Activated CD8-positive, alpha-beta memory T cell treated with anti-CD3 and anti-CD28 coated beads for 36 hours (primary cell): ENCODE measurements around the gene CDH6. TPM values are rescaled to one million over a fixed set of nuclear protein-coding genes. Genes with fewer than 3 reads are reported as not detected.

Experiments
- CTCF ChIA-PET: fragments of 350-600 bp; sonication (Branson Sonifier 250); formaldehyde crosslinking; loops from one replicate; lab custom pipeline; 2021; ENCODE audit warnings: antibody characterized with exemption; lab: Charles Lee
- POLR2A ChIA-PET: fragments of 350-600 bp; sonication (Branson Sonifier 250); formaldehyde crosslinking; loops from one replicate; lab custom pipeline; 2021; ENCODE audit warnings: antibody characterized with exemption; lab: Charles Lee
- total RNA-seq, 2 experiments: library from RNA; stranded (reverse); gene quantifications; one replicate each; pipeline ENCODE4 v1.2.3, GENCODE V29; 2021

Gene CDH6
- total RNA-seq, result not detected

GRCh38 chr5:31193591-31194467, at the start of gene CDH6:
CDH6 (plus strand) TSS chr5:31193686; CDS start chr5:31267474, 73,788 bp downstream.
- CTCF ChIA-PET, result no interaction called here
- POLR2A ChIA-PET, result no interaction called here

DNA sequence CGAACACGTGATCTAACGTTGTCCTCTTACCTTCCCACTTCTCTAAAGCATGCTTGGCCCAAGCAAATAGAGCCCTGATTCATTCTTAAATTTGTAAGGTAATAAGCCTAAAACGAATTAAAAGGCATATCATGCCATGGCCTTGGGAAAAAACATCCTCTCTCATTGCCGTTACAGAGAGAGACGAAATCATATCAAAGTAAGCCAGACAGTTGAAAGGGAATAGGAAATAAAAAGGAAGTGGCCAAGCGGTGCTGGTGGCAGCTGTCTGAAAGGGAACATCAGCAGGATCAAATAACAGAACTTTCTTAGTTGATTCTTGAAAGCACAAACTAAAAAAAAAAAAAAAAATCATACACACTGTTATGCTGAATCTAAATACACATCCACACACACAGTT, 49.1 kb upstream of the CDH6 start:
- POLR2A ChIA-PET, result no interaction called here
- CTCF ChIA-PET, result no interaction called here

DNA sequence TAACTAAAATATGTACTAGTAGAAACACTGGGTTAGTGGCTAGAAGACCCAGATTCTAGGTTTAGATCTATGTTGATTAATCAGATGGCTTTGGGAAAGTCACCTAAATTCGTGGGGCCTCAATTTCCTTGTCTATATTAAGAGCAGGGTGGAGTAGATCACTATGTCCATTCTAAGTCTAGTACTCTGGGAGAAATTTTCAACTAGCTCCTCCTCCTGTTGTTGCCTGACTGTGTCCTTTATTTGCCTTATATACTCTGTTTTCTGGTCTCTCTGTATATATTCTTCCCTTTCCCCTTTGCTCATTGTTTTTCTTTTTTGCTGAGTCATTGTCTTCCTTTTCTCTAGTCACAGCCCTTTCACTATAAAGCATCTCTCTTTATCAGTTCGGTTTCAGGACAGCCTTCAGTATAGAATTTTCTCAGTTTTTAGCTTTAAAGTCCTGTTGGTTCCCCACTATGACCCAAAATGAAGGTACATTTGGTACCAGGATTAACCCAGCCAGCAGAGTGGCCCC, 44.5 kb upstream of the CDH6 start:
- CTCF ChIA-PET, result no interaction called here
- POLR2A ChIA-PET, result no interaction called here

- ChIA-PET CTCF (no interaction called here), POLR2A (no interaction called here)
Measured at GRCh38 chr5:31153521-31153920, 40.0 kb upstream of the CDH6 start.

DNA sequence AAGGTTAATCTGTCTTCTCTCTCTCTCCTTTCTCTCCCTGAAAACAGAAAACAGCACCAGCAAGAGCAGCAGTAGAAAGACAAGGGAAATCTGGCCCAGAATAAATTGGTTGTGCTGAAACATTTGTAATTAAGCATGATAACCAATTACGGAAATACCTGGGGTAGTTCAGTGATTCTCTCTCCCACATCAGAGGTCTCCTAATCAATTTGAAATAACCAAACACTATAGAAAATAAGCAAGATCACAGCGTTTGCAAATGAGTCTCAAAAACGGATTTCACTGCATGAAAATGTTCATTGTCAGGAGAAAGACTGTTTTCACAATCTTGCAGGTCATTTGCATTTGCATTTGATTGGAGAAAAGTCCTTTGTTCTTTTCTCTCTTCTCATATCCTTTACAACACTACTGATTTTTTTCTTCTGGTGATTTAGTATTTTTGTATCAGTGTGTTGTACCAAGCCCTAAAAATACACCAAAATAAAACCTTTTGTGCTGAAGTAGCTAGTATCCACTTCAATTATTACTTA, 36.8 kb upstream of the CDH6 start:
- ChIA-PET CTCF (no interaction called here), POLR2A (no interaction called here)

GRCh38 chr5:31157720-31158119, 35.8 kb upstream of the CDH6 start:
- POLR2A ChIA-PET, result no interaction called here
- CTCF ChIA-PET, result no interaction called here

DNA sequence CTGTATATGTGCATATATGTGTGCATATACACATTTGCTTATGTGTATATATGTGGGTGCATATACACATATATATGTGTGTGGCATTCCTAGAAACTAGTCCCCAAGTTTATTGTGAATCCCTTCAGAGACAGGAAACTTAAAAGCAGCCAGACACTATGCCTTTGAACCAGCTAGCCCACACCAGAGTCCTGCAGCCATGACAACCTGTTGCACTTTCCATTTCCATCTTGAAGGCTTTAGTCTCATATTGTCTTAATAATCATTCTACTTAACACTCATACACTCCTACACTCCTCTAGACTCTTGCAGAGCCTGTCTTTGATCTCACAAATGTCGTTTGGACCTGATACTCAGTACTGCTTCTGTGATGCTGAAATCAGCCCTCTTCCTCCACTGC, 34.8 kb upstream of the CDH6 start:
- POLR2A ChIA-PET, result no interaction called here

DNA sequence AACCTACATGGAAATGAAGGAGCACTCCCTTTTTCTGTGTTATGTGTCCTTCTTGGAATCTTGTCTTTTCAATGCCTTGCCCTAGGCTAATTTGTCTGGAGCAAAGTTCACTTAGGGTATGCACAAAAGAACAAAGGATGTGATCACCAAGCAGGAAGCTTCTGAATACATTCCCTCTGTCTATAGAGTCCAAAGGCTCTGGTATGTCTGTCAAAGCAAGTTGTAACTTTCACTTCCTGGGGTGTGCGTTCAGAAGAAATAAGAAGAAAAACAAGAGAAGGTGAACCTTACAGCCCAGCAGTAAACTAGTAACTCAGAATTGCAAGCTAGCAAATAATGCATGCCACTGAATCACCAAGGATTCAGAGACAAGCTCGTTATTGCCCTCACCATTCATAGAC, 31.7 kb upstream of the CDH6 start:
- ChIA-PET POLR2A (no interaction called here), CTCF (no interaction called here)

More for the DNA sequence above, 34.8 kb upstream of the CDH6 start:
- CTCF ChIA-PET, result no interaction called here

GRCh38 chr5:31165729-31166128, 27.8 kb upstream of the CDH6 start:
- ChIA-PET POLR2A (no interaction called here), CTCF (no interaction called here)

DNA sequence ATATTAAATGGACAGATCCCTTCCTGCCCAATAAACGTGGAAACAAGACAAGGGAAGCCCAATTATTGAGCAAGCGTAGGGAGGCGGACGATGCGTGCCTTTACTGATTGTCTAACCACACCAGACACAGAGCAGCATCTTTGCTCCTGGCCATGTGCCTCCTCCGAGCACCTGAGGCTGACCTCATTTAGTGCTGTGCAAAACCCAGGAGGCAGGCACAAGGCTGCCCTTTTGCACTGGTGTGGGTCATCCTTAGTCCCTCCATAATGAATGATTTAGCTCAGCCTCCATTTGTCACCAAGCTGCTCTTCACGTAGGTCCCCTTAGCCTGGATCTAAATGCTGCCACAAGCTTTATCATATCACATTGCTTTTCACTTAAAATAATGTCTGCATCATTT, 24.1 kb upstream of the CDH6 start:
- ChIA-PET POLR2A (no interaction called here), CTCF (no interaction called here)

GRCh38 chr5:31172881-31173280, 20.6 kb upstream of the CDH6 start:
- CTCF ChIA-PET, result no interaction called here

GRCh38 chr5:31173614-31174013, 19.9 kb upstream of the CDH6 start:
- CTCF ChIA-PET, result no interaction called here

More at GRCh38 chr5:31172881-31173280, 20.6 kb upstream of the CDH6 start:
- POLR2A ChIA-PET, result no interaction called here

GRCh38 chr5:31181376-31181987, 12.0 kb upstream of the CDH6 start:
- ChIA-PET CTCF (no interaction called here), POLR2A (no interaction called here)

More at GRCh38 chr5:31173614-31174013, 19.9 kb upstream of the CDH6 start:
- POLR2A ChIA-PET, result no interaction called here

DNA sequence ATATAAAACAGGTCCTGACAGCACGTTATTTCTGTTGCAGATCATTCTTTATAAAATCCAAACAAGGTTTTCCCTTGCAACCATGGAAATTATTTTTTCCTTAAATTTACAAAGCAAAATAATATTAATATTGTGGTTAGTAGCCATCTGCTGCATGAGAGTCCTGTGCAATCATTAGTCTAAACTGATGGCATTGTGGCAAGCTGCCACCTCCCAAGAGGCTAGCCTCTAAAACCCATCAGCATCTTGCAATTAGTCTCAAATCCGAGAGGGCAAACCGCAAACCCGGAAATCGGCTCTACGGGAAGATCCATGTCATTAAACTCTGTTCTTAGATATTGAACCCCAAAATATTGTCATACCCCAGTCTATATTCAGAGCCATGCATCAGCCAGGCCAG, 11.3 kb upstream of the CDH6 start:
- POLR2A ChIA-PET, result no interaction called here
- CTCF ChIA-PET, result no interaction called here

GRCh38 chr5:31185951-31186350, 7.5 kb upstream of the CDH6 start:
- ChIA-PET CTCF (no interaction called here), POLR2A (no interaction called here)

- CTCF ChIA-PET, result no interaction called here
- POLR2A ChIA-PET, result no interaction called here
Measured at GRCh38 chr5:31186672-31187267, 6.7 kb upstream of the CDH6 start.

DNA sequence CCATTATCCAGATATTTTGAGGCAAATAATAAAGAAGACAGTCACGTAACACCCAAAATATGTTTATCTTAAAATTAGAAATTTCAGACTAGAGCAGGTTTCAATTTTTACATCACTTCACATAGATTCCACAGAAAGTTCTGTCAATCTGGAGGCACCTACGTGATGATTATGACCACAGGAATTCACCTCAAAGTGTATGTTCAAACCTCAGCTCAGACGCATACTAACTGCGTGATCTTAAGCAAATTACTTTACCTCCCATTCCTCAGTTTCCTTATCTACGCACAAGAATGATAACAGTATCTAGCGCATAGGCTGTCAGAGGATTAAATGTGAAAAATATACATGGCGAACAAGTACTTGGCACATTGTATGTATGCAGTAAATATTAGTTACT, 5.9 kb upstream of the CDH6 start:
- CTCF ChIA-PET, result no interaction called here

DNA sequence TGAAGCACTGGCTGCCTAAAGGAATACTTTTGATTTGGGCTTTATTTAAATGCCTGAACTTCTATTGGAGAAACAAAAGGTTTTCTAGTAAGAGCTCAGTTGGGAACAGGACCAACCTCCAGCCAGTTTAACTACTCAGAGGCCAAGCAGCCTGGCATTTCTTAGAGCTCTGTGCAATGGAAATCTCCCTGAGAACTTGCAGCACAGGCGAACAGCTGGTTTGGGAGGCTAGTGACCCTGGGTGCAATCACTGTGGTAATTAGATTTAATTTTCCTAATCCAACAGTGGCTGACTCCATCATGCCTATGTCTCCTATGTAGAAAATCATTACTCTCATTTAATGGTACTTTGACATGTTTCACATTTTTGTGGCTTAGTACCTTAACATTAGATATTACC, 1.0 kb upstream of the CDH6 start:
- CTCF ChIA-PET, result no interaction called here
- POLR2A ChIA-PET, result no interaction called here

More for the DNA sequence above, 5.9 kb upstream of the CDH6 start:
- POLR2A ChIA-PET, result no interaction called here

- ChIA-PET CTCF (no interaction called here), POLR2A (no interaction called here)
Measured at GRCh38 chr5:31193116-31193515, 370 bp upstream of the CDH6 start.

DNA sequence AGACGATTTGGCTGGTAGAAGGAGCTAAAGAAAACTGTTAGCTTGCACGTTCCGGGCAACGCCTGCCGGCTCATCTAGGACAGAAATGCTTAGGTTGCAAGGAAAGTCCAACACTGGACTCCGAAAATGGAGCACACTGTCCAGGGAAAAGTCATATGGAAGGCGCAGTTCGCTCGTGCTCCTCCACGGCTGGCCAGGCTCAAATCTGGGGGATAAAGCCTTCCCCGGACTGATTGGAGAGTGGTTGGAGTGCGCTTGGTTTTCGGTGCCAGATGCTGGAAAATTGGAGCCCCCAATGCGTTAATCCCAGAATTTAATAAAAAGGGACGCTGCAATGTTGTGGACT, 955 bp downstream of the CDH6 start:
- ChIA-PET POLR2A (no interaction called here), CTCF (no interaction called here)
